Right hindlimb (tissue), 1 donor: Measurements from ENCODE around the gene GLDN.

Experiments
- DNase-seq: peaks from one replicate; pipeline ENCODE4 v3.0.0-alpha.2; 2018

The GLDN gene

DNA sequence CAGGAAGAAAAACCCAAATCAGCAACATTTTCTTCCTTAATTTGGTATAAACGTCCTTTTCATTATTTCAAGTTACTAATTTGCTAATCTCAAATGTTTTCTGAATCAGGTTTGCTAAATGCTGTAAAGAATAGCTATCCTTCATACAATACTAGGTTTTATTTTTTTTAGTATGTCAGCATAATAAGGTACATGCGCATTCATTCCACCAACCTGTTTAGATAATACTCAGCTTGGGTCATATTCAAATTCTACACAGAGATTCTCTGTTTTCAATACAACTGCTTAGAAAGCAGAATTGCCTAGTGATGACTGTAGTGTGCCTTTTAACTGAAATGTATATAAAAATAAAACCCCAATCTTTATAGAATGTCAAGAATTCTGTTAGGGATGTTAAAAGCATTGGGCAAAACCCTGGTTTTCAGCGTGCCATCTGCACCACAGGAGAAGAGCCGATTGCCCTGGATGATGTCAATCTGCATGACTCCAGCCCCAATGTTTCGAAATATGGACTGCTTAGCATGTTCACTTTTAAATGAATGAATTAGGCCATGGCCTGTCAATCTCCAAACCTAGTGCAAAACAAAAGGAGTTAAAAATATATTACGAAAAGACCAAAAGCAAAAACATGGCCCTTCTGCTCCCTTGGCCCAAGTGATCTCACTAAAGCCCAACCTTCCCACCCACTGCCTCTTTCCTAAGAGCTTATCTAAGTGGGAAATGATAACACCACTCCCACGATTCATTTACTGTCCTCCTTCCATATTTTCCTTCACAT, 107.4 kb downstream of the GLDN start:
- DNase-seq: no peak

DNA sequence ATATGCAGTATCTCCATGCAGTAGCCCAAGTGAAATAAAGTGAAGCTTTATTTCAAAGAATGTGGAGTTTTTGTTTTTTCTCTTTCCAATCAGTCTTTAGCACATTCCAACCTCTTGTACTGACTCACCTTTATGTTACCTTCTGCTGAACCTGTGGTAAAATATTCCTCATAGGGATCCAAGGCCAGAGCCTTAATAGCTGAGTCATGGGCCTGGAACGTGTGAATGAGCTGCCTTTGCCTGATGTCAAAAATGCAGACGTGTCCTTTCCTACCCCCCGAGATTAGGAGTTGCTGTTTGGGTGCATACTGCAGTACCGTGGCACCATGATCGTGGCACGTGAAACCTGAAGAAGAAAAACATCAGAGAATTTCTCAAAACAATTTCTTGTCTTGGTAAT, 108.5 kb downstream of the GLDN start:
- DNase-seq: no peak
